Kidney epithelial cell (primary cell): ENCODE results near the gene H2BK1. TPM values are rescaled to one million over a fixed set of nuclear protein-coding genes. Genes with fewer than 3 reads are reported as not detected.

Source experiments
- DNase-seq: peaks from one replicate; pipeline ENCODE4 v3.0.0-alpha.2; 2010; ENCODE audit warnings: low read depth
- H3K27me3 ChIP-seq: 2 replicates; pipeline ENCODE4 v1.6.0; 2011; ENCODE audit warnings: low read length; ENCODE audit not compliant: control insufficient read depth, insufficient read depth
- H3K36me3 ChIP-seq: 2 replicates; pipeline ENCODE4 v1.5.1; 2011; ENCODE audit warnings: low read length; ENCODE audit not compliant: control insufficient read depth, insufficient read depth
- H3K4me3 ChIP-seq: 2 replicates; pipeline ENCODE4 v1.5.1; 2011; ENCODE audit warnings: low read depth, mild to moderate bottlenecking, control low read depth, low read length
- CTCF ChIP-seq: IDR thresholded peaks from 2 replicates; pipeline ENCODE4 v1.5.1; 2011; ENCODE audit warnings: mild to moderate bottlenecking, moderate library complexity, low read length, control low read depth, inconsistent platforms; ENCODE audit not compliant: insufficient read depth, poor library complexity, severe bottlenecking
- total RNA-seq: library from RNA; depleted of rRNA; stranded (reverse); fragments of >200 nt; gene quantifications from 2 replicates; pipeline ENCODE4 v1.2.3, GENCODE V29; 2015

Gene H2BK1
- total RNA-seq, 1 donor from 2014 or later: not detected

DNA sequence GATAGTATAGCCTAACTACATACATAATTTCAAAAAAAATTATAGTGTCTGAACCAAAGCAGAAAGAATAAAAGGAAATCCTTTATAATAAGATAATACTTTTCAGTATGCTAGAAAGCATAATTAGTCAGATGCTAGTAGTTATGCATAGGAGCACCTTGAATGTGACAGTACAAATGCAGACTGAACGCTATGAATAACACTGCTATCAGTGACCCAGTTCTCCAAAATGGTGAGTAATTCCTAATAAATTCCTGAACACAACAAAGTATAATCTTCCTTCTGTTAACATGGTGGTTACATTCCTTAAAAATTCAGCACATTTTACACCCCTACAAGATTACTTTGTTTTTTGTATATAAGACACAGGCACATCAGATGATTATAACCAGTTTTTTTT is 20.8 kb upstream of the H2BK1 start:
- H3K27me3 ChIP-seq: no peaks in the 10 kb centered on the region
- DNase-seq: no peak
- TF ChIP-seq CTCF: no peak
- H3K36me3 ChIP-seq: peaks cover 1% of the 10 kb centered on the region
- no peak overlapping the region for H3K4me3 ChIP-seq

- no peak for TF ChIP-seq CTCF
- Histone ChIP-seq H3K4me3 (no peak overlapping the region), H3K27me3 (no peaks in the 10 kb centered on the region), H3K36me3 (peaks cover 2% of the 10 kb centered on the region)
- no peak for DNase-seq
Observed at GRCh38 chr7:151229249-151229648, 19.0 kb upstream of the H2BK1 start.

- peaks cover 4% of the 10 kb centered on the region for H3K36me3 ChIP-seq
- peak overlapping the region; percentile 73 for H3K4me3 ChIP-seq
- TF ChIP-seq CTCF: no peak
- no peaks in the 10 kb centered on the region for H3K27me3 ChIP-seq
- DNase-seq: no peak
Observed at GRCh38 chr7:151228024-151228866, 18.0 kb upstream of the H2BK1 start.

DNA sequence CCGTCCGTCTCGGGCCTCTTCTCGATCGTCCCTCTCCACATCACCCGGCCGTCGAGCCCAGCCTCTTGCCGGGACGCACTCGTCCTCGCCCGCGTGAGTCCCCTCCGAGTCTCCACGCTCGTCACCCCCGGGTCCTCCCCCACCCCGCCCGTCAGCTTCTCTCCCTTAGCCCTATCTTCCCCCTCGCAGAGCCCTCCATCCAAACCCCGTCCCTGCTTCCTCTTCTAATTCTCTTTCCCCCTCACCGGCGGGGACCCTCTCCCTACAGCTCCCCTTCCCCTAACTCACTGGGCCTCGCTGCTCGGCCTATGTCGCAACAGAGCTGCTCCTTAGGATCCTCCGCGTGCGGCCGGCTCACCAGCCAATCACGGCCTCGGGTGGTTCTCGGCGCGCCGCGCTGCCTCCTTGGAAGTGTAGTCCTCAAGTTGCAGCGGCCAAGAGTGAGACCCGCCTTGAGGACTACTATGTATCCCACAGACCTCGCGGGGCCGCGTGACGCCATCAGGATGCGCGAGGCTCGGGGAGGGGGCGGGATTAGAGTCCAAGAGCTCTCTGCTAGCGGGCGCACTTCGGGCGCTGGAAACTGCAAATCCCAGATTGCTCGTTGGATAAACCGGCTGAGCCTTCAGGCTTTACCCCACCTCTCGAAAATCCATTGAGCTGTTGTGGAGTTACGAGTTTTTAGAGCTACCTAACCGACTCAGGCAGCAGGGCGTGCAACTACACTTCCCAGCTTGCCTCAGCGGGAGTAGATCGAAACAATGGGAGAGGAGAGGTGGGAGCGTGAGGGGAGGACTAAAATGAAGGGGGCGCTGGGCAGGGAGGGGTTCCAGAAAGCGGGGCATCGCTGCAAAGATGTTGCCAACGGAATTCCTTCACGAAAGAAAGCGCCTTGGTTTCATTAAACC is 16.8 kb upstream of the H2BK1 start, which contains the start of gene ABCF2:
TSS of gene ABCF2 (minus strand) at position 331 of the 908 bp plus-strand sequence. CDS start 747 bp downstream, outside the sequence.
- H3K4me3 ChIP-seq: peak within 1 kb of the TSS; percentile 95
- no peak for TF ChIP-seq CTCF
- peak; percentile 97 for DNase-seq

GRCh38 chr7:151226560-151226874 is 16.2 kb upstream of the H2BK1 start:
- Histone ChIP-seq H3K27me3 (no peaks in the 10 kb centered on the region), H3K4me3 (peak overlapping the region; percentile 95), H3K36me3 (peaks cover 4% of the 10 kb centered on the region)
- DNase-seq: no peak
- TF ChIP-seq CTCF: no peak

More for the DNA sequence above, 16.8 kb upstream of the H2BK1 start, which contains the start of gene ABCF2:
- H3K27me3 ChIP-seq: no peaks in the 10 kb centered on the region
- H3K36me3 ChIP-seq: peaks cover 4% of the 10 kb centered on the region
